Stimulated activated naive B cell treated with anti-CD40 and anti-IgM and Interleukin-4, amounts not matched to agents 10 μg/mL and 1 μg/mL and 100 μg/mL, for 72 hours (primary cell): Measurements from ENCODE around the gene RNF111.

Source experiments
- ATAC-seq, 2 donors: fragments of 150-1000 bp; cut with Tn5 transposase; replicated peaks; 2 replicates each; pipeline ENCODE4 v1.10.0; 2021; ENCODE audit warnings: moderate library complexity in 1 of 2
- DNase-seq: peaks from one replicate; pipeline ENCODE4 v3.0.0; 2021
- H3K27ac Mint-ChIP-seq: one replicate; pipeline ENCODE4 v1.8.0; 2022; ENCODE audit warnings: mild to moderate bottlenecking, mixed read lengths
- H3K27me3 Mint-ChIP-seq, 2 donors: one replicate each; pipeline ENCODE4 v1.8.0; 2022; ENCODE audit warnings: mixed read lengths in 2 of 2
- H3K36me3 Mint-ChIP-seq, 2 donors: one replicate each; pipeline ENCODE4 v1.8.0; 2022; ENCODE audit warnings: mixed read lengths in 2 of 2, mild to moderate bottlenecking in 1 of 2
- H3K4me1 Mint-ChIP-seq, 2 donors: one replicate each; pipeline ENCODE4 v1.8.0; 2022; ENCODE audit warnings: mixed read lengths in 2 of 2, mild to moderate bottlenecking in 1 of 2
- H3K4me3 Mint-ChIP-seq, 2 donors: one replicate each; pipeline ENCODE4 v1.8.0; 2022; ENCODE audit warnings: mild to moderate bottlenecking in 2 of 2, mixed read lengths in 2 of 2, moderate library complexity in 1 of 2
- H3K9me3 Mint-ChIP-seq, 2 donors: one replicate each; pipeline ENCODE4 v1.8.0; 2022; ENCODE audit warnings: mixed read lengths in 2 of 2, mild to moderate bottlenecking in 1 of 2

Gene RNF111

GRCh38 chr15:59014068-59014467 lies 26.6 kb downstream of the RNF111 start:
- Mint-ChIP-seq H3K27me3 (no peaks in the 10 kb centered on the region), H3K27ac (no peak overlapping the region), H3K4me3 (no peak overlapping the region), H3K4me1 (peaks cover 10 to 35% of the 10 kb centered on the region in 2 donors), H3K36me3 (peaks cover 6 to 17% of the 10 kb centered on the region in 2 donors), H3K9me3 (no peaks in the 10 kb centered on the region)
- ATAC-seq (no peak), DNase-seq (no peak)

GRCh38 chr15:59017449-59017848 lies 30.0 kb downstream of the RNF111 start:
- DNase-seq (no peak), ATAC-seq (no peak)
- H3K4me1 Mint-ChIP-seq: peaks cover 4 to 30% of the 10 kb centered on the region in 2 donors
- H3K27ac Mint-ChIP-seq: no peak overlapping the region
- no peaks in the 10 kb centered on the region for H3K27me3 Mint-ChIP-seq
- no peak overlapping the region for H3K4me3 Mint-ChIP-seq
- no peaks in the 10 kb centered on the region for H3K9me3 Mint-ChIP-seq
- H3K36me3 Mint-ChIP-seq: peaks cover 6 to 18% of the 10 kb centered on the region in 2 donors

- ATAC-seq (no peak), DNase-seq (no peak)
- Mint-ChIP-seq H3K27me3 (no peaks in the 10 kb centered on the region), H3K9me3 (no peaks in the 10 kb centered on the region), H3K4me1 (peaks cover 4 to 22% of the 10 kb centered on the region in 2 donors), H3K4me3 (no peak overlapping the region), H3K36me3 (peaks cover 8 to 18% of the 10 kb centered on the region in 2 donors), H3K27ac (no peak overlapping the region)
Measured at GRCh38 chr15:59018833-59019232, 31.4 kb downstream of the RNF111 start.

- ATAC-seq: no peak
- H3K27ac Mint-ChIP-seq: no peak overlapping the region
- no peak for DNase-seq
- no peaks in the 10 kb centered on the region for H3K9me3 Mint-ChIP-seq
- H3K36me3 Mint-ChIP-seq: peaks cover 11 to 23% of the 10 kb centered on the region in 2 donors
- H3K27me3 Mint-ChIP-seq: no peaks in the 10 kb centered on the region
- H3K4me3 Mint-ChIP-seq: no peak overlapping the region
- peaks cover 4 to 22% of the 10 kb centered on the region in 2 donors for H3K4me1 Mint-ChIP-seq
Measured at GRCh38 chr15:59020322-59020721, 32.9 kb downstream of the RNF111 start.

- Mint-ChIP-seq H3K9me3 (no peaks in the 10 kb centered on the region), H3K4me1 (peaks cover 4 to 15% of the 10 kb centered on the region in 2 donors), H3K27me3 (no peaks in the 10 kb centered on the region), H3K4me3 (no peak overlapping the region), H3K27ac (peak overlapping the region; percentile 33), H3K36me3 (peaks cover 6 to 20% of the 10 kb centered on the region in 2 donors)
- DNase-seq (no peak), ATAC-seq (peak; percentile 47 to 62)
Measured at GRCh38 chr15:59022188-59022587, 34.7 kb downstream of the RNF111 start.

GRCh38 chr15:59026207-59026606 lies 38.7 kb downstream of the RNF111 start:
- DNase-seq: no peak
- H3K27me3 Mint-ChIP-seq: no peaks in the 10 kb centered on the region
- peaks cover 10 to 30% of the 10 kb centered on the region in 2 donors for H3K4me1 Mint-ChIP-seq
- ATAC-seq: no peak
- H3K36me3 Mint-ChIP-seq: peaks cover 12 to 32% of the 10 kb centered on the region in 2 donors
- H3K9me3 Mint-ChIP-seq: no peaks in the 10 kb centered on the region
- H3K4me3 Mint-ChIP-seq: no peak overlapping the region
- no peak overlapping the region for H3K27ac Mint-ChIP-seq

GRCh38 chr15:59028387-59028955 lies 41.0 kb downstream of the RNF111 start:
- no peak for ATAC-seq

GRCh38 chr15:59029554-59029953 lies 42.1 kb downstream of the RNF111 start:
- peaks cover 16 to 30% of the 10 kb centered on the region in 2 donors for H3K4me1 Mint-ChIP-seq
- H3K27ac Mint-ChIP-seq: no peak overlapping the region
- no peaks in the 10 kb centered on the region for H3K27me3 Mint-ChIP-seq
- no peak for DNase-seq
- ATAC-seq: no peak
- peaks cover 19 to 44% of the 10 kb centered on the region in 2 donors for H3K36me3 Mint-ChIP-seq
- no peak overlapping the region for H3K4me3 Mint-ChIP-seq
- peaks cover 0 to 3% of the 10 kb centered on the region in 2 donors for H3K9me3 Mint-ChIP-seq

More at GRCh38 chr15:59028387-59028955, 41.0 kb downstream of the RNF111 start:
- Mint-ChIP-seq H3K9me3 (peaks cover 0 to 3% of the 10 kb centered on the region in 2 donors), H3K27ac (no peak overlapping the region), H3K27me3 (no peaks in the 10 kb centered on the region), H3K4me1 (peaks cover 16 to 29% of the 10 kb centered on the region in 2 donors), H3K4me3 (no peak overlapping the region), H3K36me3 (peaks cover 19 to 40% of the 10 kb centered on the region in 2 donors)
- no peak for DNase-seq

- Mint-ChIP-seq H3K4me3 (no peak overlapping the region), H3K9me3 (peaks cover 13% of the 10 kb centered on the region in 2 donors), H3K4me1 (peaks cover 25 to 39% of the 10 kb centered on the region in 2 donors), H3K27me3 (no peaks in the 10 kb centered on the region), H3K27ac (no peak overlapping the region), H3K36me3 (peaks cover 49 to 68% of the 10 kb centered on the region in 2 donors)
- DNase-seq (no peak), ATAC-seq (no peak)
Measured at GRCh38 chr15:59035201-59035600, 47.7 kb downstream of the RNF111 start.

- no peak for ATAC-seq
- peaks cover 11 to 13% of the 10 kb centered on the region in 2 donors for H3K9me3 Mint-ChIP-seq
- no peak overlapping the region for H3K4me3 Mint-ChIP-seq
- H3K36me3 Mint-ChIP-seq: peaks cover 40 to 57% of the 10 kb centered on the region in 2 donors
- no peaks in the 10 kb centered on the region for H3K27me3 Mint-ChIP-seq
- H3K4me1 Mint-ChIP-seq: peaks cover 16 to 35% of the 10 kb centered on the region in 2 donors
- no peak for DNase-seq
- no peak overlapping the region for H3K27ac Mint-ChIP-seq
Measured at GRCh38 chr15:59039225-59039624, 51.8 kb downstream of the RNF111 start.

GRCh38 chr15:59042041-59042440 lies 54.6 kb downstream of the RNF111 start:
- peaks cover 0 to 1% of the 10 kb centered on the region in 2 donors for H3K9me3 Mint-ChIP-seq

GRCh38 chr15:59048897-59049296 lies 61.4 kb downstream of the RNF111 start:
- H3K27me3 Mint-ChIP-seq: no peaks in the 10 kb centered on the region
- no peak overlapping the region for H3K27ac Mint-ChIP-seq
- H3K4me3 Mint-ChIP-seq: no peak overlapping the region
- H3K9me3 Mint-ChIP-seq: no peaks in the 10 kb centered on the region
- no peak for ATAC-seq
- H3K4me1 Mint-ChIP-seq: peaks cover 7 to 24% of the 10 kb centered on the region in 2 donors
- H3K36me3 Mint-ChIP-seq: peaks cover 19 to 30% of the 10 kb centered on the region in 2 donors
- DNase-seq: no peak

More at GRCh38 chr15:59042041-59042440, 54.6 kb downstream of the RNF111 start:
- DNase-seq (no peak), ATAC-seq (no peak)
- H3K4me3 Mint-ChIP-seq: no peak overlapping the region
- peaks cover 9 to 27% of the 10 kb centered on the region in 2 donors for H3K4me1 Mint-ChIP-seq
- peaks cover 21 to 40% of the 10 kb centered on the region in 2 donors for H3K36me3 Mint-ChIP-seq
- no peak overlapping the region for H3K27ac Mint-ChIP-seq
- H3K27me3 Mint-ChIP-seq: no peaks in the 10 kb centered on the region

- Mint-ChIP-seq H3K27ac (peak overlapping the region; percentile 71), H3K4me3 (no peak overlapping the region), H3K9me3 (no peaks in the 10 kb centered on the region), H3K4me1 (peaks cover 9 to 29% of the 10 kb centered on the region in 2 donors), H3K36me3 (peaks cover 25 to 37% of the 10 kb centered on the region in 2 donors), H3K27me3 (no peaks in the 10 kb centered on the region)
- no peak for DNase-seq
- peak; percentile 50 to 55 for ATAC-seq
Measured at GRCh38 chr15:59051873-59052861, 64.7 kb downstream of the RNF111 start.

GRCh38 chr15:59052915-59053407 lies 65.5 kb downstream of the RNF111 start:
- DNase-seq (no peak), ATAC-seq (no peak)
- Mint-ChIP-seq H3K9me3 (no peaks in the 10 kb centered on the region), H3K4me1 (peaks cover 9 to 29% of the 10 kb centered on the region in 2 donors), H3K4me3 (no peak overlapping the region), H3K36me3 (peaks cover 27 to 39% of the 10 kb centered on the region in 2 donors), H3K27ac (no peak overlapping the region), H3K27me3 (no peaks in the 10 kb centered on the region)
